Mesenchymal stem cell (in vitro differentiated cells and primary cell): ENCODE measurements around the gene APOLD1.
A peak's percentile ranks its signal among the peaks of the same experiment; 100 is the strongest.
"Not testable (repeated sequence)": the region's sequence is repeated elsewhere in the genome, so short reads cannot be mapped to it uniquely, and the experiment has no call there.

Experiments
- DNase-seq: peaks from one replicate; pipeline ENCODE4 v3.0.0-alpha.2; 2013
- H2AFZ ChIP-seq: one replicate; pipeline ENCODE4 v1.6.1; 2013; ENCODE audit warnings: low read depth, mild to moderate bottlenecking, control low read depth, inconsistent platforms, low read length, moderate library complexity
- H2AK5ac ChIP-seq: 2 replicates; pipeline ENCODE4 v1.6.1; 2013; ENCODE audit warnings: low read length, moderate library complexity, mild to moderate bottlenecking, inconsistent platforms; ENCODE audit not compliant: severe bottlenecking
- H2BK120ac ChIP-seq: one replicate; pipeline ENCODE4 v1.6.1; 2013; ENCODE audit warnings: low read depth, mild to moderate bottlenecking, inconsistent platforms, low read length, moderate library complexity
- H2BK12ac ChIP-seq, 2 experiments: one replicate each; pipeline ENCODE4 v1.6.1; 2013; ENCODE audit warnings: inconsistent platforms in 2 of 2, low read length in 2 of 2, mild to moderate bottlenecking in 2 of 2, moderate library complexity in 2 of 2, control low read depth in 1 of 2
- H2BK15ac ChIP-seq: one replicate; pipeline ENCODE4 v1.6.1; 2013; ENCODE audit warnings: mild to moderate bottlenecking, low read depth, inconsistent platforms; ENCODE audit not compliant: poor library complexity, severe bottlenecking
- H2BK5ac ChIP-seq: 2 replicates; pipeline ENCODE4 v1.6.1; 2013; ENCODE audit warnings: low read depth, mild to moderate bottlenecking, low read length, control low read depth, inconsistent platforms; ENCODE audit not compliant: poor library complexity, severe bottlenecking
- H3K14ac ChIP-seq, 2 experiments: one replicate each; pipeline ENCODE4 v1.6.1; 2013; ENCODE audit warnings: inconsistent platforms in 2 of 2, low read length in 2 of 2, control low read depth in 1 of 2, mild to moderate bottlenecking in 1 of 2, moderate library complexity in 1 of 2
- H3K18ac ChIP-seq, 2 experiments: one replicate each; pipeline ENCODE4 v1.6.1; 2013; ENCODE audit warnings: inconsistent platforms in 2 of 2, low read length in 2 of 2, control low read depth in 1 of 2, low read depth in 1 of 2, mild to moderate bottlenecking in 1 of 2
- H3K23ac ChIP-seq, 2 experiments: one replicate each; pipeline ENCODE4 v1.6.1; 2013; ENCODE audit warnings: inconsistent platforms in 2 of 2, low read length in 2 of 2, mild to moderate bottlenecking in 2 of 2, moderate library complexity in 2 of 2, control low read depth in 1 of 2
- H3K27ac ChIP-seq: 2 replicates; pipeline ENCODE4 v1.5.1; 2013; ENCODE audit warnings: mild to moderate bottlenecking, moderate library complexity, low read length, control low read depth, inconsistent platforms; ENCODE audit not compliant: poor library complexity, severe bottlenecking
- H3K27me3 ChIP-seq, 2 experiments: 2 replicates each; pipeline versions ENCODE4 v1.6.1 to v1.7.0; 2013; ENCODE audit warnings: low read length in 2 of 2, mild to moderate bottlenecking in 2 of 2, moderate library complexity in 2 of 2, control low read depth in 1 of 2, inconsistent platforms in 1 of 2; ENCODE audit not compliant: control insufficient read depth in 1 of 2, insufficient read depth in 1 of 2
- H3K36me3 ChIP-seq, 2 experiments: 2 replicates each; pipeline versions ENCODE4 v1.6.1 to v1.7.0; 2013; ENCODE audit warnings: low read length in 2 of 2, control low read depth in 1 of 2, inconsistent platforms in 1 of 2, low read depth in 1 of 2, mild to moderate bottlenecking in 1 of 2; ENCODE audit not compliant: insufficient read depth in 2 of 2, control insufficient read depth in 1 of 2
- H3K4ac ChIP-seq, 2 experiments: one replicate each; pipeline ENCODE4 v1.6.1; 2013; ENCODE audit warnings: inconsistent platforms in 2 of 2, low read length in 2 of 2, mild to moderate bottlenecking in 2 of 2, moderate library complexity in 2 of 2, control low read depth in 1 of 2, low read depth in 1 of 2
- H3K4me1 ChIP-seq: 2 replicates; pipeline ENCODE4 v1.6.1; 2013; ENCODE audit warnings: low read depth, low read length, control low read depth; ENCODE audit not compliant: control insufficient read depth, insufficient read depth
- H3K4me2 ChIP-seq: 2 replicates; pipeline ENCODE4 v1.6.1; 2013; ENCODE audit warnings: low read length, mild to moderate bottlenecking, inconsistent platforms; ENCODE audit not compliant: poor library complexity, severe bottlenecking
- H3K4me3 ChIP-seq, 2 experiments: 2 replicates each; pipeline versions ENCODE4 v1.5.1 to v1.7.0; 2013; ENCODE audit warnings: low read length in 2 of 2, mild to moderate bottlenecking in 2 of 2, control low read depth in 1 of 2, low read depth in 1 of 2; ENCODE audit not compliant: insufficient read depth in 1 of 2
- H3K79me1 ChIP-seq: replicated peaks from 2 replicates; pipeline ENCODE4 v1.6.1; 2013; ENCODE audit warnings: mild to moderate bottlenecking, control low read depth, low read length, inconsistent platforms; ENCODE audit not compliant: poor library complexity, severe bottlenecking
- H3K9ac ChIP-seq: 2 replicates; pipeline ENCODE4 v1.7.0; 2013; ENCODE audit warnings: mild to moderate bottlenecking, low read length, moderate library complexity
- H3K9me3 ChIP-seq: 2 replicates; pipeline ENCODE4 v1.7.0; 2013; ENCODE audit warnings: mild to moderate bottlenecking, low read length; ENCODE audit not compliant: control insufficient read depth
- H4K8ac ChIP-seq: one replicate; pipeline ENCODE4 v1.6.1; 2013; ENCODE audit warnings: inconsistent platforms, mild to moderate bottlenecking, low read length, moderate library complexity
- H4K91ac ChIP-seq: one replicate; pipeline ENCODE4 v1.6.1; 2013; ENCODE audit warnings: mild to moderate bottlenecking, low read length, inconsistent platforms
- WGBS: methylation state at CpG from one replicate; pipeline ENCODE4 v1.1.7; 2013; ENCODE audit warnings: mixed read lengths; 5-methylcytosine and 5-hydroxymethylcytosine counted together

The APOLD1 gene

GRCh38 chr12:12839003-12839395 is 53.5 kb downstream of the APOLD1 start:
- no peak overlapping the region for H3K4me2 ChIP-seq
- H4K8ac ChIP-seq = no peak overlapping the region
- H3K18ac ChIP-seq = peak overlapping the region; percentile 45 to 62
- H4K91ac ChIP-seq = no peak overlapping the region
- H3K4me3 ChIP-seq = no peak overlapping the region
- no peak overlapping the region for H2BK15ac ChIP-seq
- WGBS = 13% methylated on average over 1 of the region's 1 CpG
- no peak overlapping the region for H3K14ac ChIP-seq
- H2AK5ac ChIP-seq = peak overlapping the region; percentile 77
- peaks cover 2 to 3% of the 10 kb centered on the region in 2 experiments for H3K36me3 ChIP-seq
- peaks cover 16% of the 10 kb centered on the region for H3K4me1 ChIP-seq
- peak overlapping the region; percentile 13 for H3K27ac ChIP-seq
- H3K9ac ChIP-seq = no peak overlapping the region
- H3K9me3 ChIP-seq = no peaks in the 10 kb centered on the region
- no peak overlapping the region for H3K23ac ChIP-seq
- H2BK5ac ChIP-seq = no peak overlapping the region
- H3K4ac ChIP-seq = no peak overlapping the region
- H2AFZ ChIP-seq = no peak overlapping the region
- DNase-seq = peak; percentile 39
- H3K79me1 ChIP-seq = peaks cover 3% of the 10 kb centered on the region
- no peak overlapping the region for H2BK120ac ChIP-seq
- H3K27me3 ChIP-seq = no peaks in the 10 kb centered on the region
- peak overlapping the region; percentile 48 to 94 for H2BK12ac ChIP-seq

- not testable (repeated sequence) for H2AFZ ChIP-seq, H3K79me1 ChIP-seq, H3K23ac ChIP-seq, H3K27me3 ChIP-seq, H3K4me3 ChIP-seq, H3K4me2 ChIP-seq, H3K36me3 ChIP-seq, DNase-seq, H3K9me3 ChIP-seq, H2BK15ac ChIP-seq, H3K14ac ChIP-seq
- H3K4me1 ChIP-seq = peaks cover 16% of the 10 kb centered on the region
- H3K18ac ChIP-seq = peak overlapping the region; percentile 55 to 62
- peak overlapping the region; percentile 92 for H4K91ac ChIP-seq
- H3K27ac ChIP-seq = peak overlapping the region; percentile 36
- peak overlapping the region; percentile 5 for H2AK5ac ChIP-seq
- peak overlapping the region; percentile 87 for H2BK120ac ChIP-seq
- WGBS = 70% methylated on average over 10 of the region's 10 CpGs
- H2BK12ac ChIP-seq = peak overlapping the region; percentile 69 to 94
- H4K8ac ChIP-seq = peak overlapping the region; percentile 85
- peak overlapping the region; percentile 34 for H3K9ac ChIP-seq
- H3K4ac ChIP-seq = peak overlapping the region; percentile 1 to 62
- H2BK5ac ChIP-seq = peak overlapping the region; percentile 21
These were observed 54.0 kb downstream of the APOLD1 start for GRCh38 chr12:12839439-12839838.

DNA sequence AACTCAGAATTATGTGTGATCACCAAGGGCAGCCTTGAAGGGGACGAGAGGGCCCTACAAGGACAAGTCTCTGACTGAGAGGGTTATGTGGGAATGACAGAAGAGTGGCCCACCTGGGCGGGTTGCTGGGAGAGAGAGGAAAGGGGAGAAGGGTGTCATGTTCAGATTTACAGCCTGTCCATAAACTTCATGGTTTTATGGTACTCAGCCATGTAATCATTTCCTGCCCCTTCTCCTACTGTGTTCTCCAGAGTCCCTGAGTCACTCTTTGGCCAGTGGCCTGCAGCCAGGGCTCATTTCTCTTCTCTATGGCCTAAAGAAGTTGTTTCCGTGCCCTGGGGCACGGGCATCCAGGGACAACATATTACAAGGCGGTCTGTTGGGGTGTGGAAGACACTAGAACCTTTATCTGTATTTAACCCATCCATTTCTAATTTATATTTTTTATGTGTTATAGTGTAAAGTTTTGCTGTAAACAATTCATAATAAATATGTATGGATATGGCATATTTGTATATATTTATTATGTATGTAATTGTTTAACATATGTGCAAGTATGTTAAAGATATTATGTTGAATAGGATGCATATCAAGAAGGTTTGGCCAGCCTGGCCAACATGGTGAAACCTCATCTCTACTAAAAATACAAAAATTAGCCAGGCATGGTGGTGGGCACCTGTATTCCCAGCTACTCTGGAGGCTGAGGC is 54.6 kb downstream of the APOLD1 start:
- H3K9me3 ChIP-seq = no peaks in the 10 kb centered on the region
- H3K4me2 ChIP-seq = no peak overlapping the region
- peak overlapping the region; percentile 21 for H2BK5ac ChIP-seq
- peaks cover 2 to 3% of the 10 kb centered on the region in 2 experiments for H3K36me3 ChIP-seq
- H3K4me3 ChIP-seq = no peak overlapping the region
- peak overlapping the region; percentile 85 for H4K8ac ChIP-seq
- H2AK5ac ChIP-seq = peak overlapping the region; percentile 5
- no peak overlapping the region for H2AFZ ChIP-seq
- H3K79me1 ChIP-seq = peaks cover 3% of the 10 kb centered on the region
- no peak overlapping the region for H3K14ac ChIP-seq
- peaks cover 16% of the 10 kb centered on the region for H3K4me1 ChIP-seq
- WGBS = 23% methylated on average over 2 of the region's 5 CpGs
- peak overlapping the region; percentile 34 for H3K9ac ChIP-seq
- peak overlapping the region; percentile 2 to 69 for H2BK12ac ChIP-seq
- H3K23ac ChIP-seq = no peak overlapping the region
- no peak overlapping the region for H2BK15ac ChIP-seq
- H2BK120ac ChIP-seq = peak overlapping the region; percentile 87
- peak; percentile 87 for DNase-seq
- H3K4ac ChIP-seq = peak overlapping the region; percentile 1 to 62
- peak overlapping the region; percentile 92 for H4K91ac ChIP-seq
- H3K18ac ChIP-seq = peak overlapping the region; percentile 55 to 62
- peak overlapping the region; percentile 36 for H3K27ac ChIP-seq
- no peaks in the 10 kb centered on the region for H3K27me3 ChIP-seq

GRCh38 chr12:12840580-12840899 is 55.1 kb downstream of the APOLD1 start:
- Histone ChIP-seq H3K23ac (no peak overlapping the region), H3K36me3 (peaks cover 2% of the 10 kb centered on the region in 2 experiments), H2BK12ac (peak overlapping the region in 1 of 2 experiments; percentile 63), H4K8ac (no peak overlapping the region), H3K4ac (peak overlapping the region in 1 of 2 experiments; percentile 49), H2BK5ac (no peak overlapping the region), H2AK5ac (peak overlapping the region; percentile 70), H4K91ac (peak overlapping the region; percentile 55), H3K14ac (no peak overlapping the region), H3K27ac (no peak overlapping the region), H3K79me1 (peaks cover 3% of the 10 kb centered on the region), H3K18ac (peak overlapping the region in 1 of 2 experiments; percentile 81), H2BK120ac (peak overlapping the region; percentile 55), H3K4me2 (no peak overlapping the region), H3K9ac (no peak overlapping the region), H3K4me3 (no peak overlapping the region), H3K9me3 (no peaks in the 10 kb centered on the region), H3K27me3 (no peaks in the 10 kb centered on the region), H2BK15ac (no peak overlapping the region), H3K4me1 (peaks cover 15% of the 10 kb centered on the region), H2AFZ (no peak overlapping the region)
- no peak for DNase-seq
- WGBS = 96% methylated on average over 4 of the region's 5 CpGs
